OCI-LY7 (cell line): ENCODE data around the gene FBN3.

Experiments
- CTCF ChIP-seq: fragments of 200-600 bp; sonication (generic); conservative IDR thresholded peaks from 2 replicates; pipeline ENCODE4 v1.5.1; 2014; ENCODE audit warnings: mild to moderate bottlenecking, antibody characterized with exemption, low read length, moderate library complexity, mixed read lengths
- EZH2phosphoT487 ChIP-seq: fragments of 200-600 bp; sonication (generic); IDR thresholded peaks from 2 replicates; pipeline ENCODE4 v1.6.1; 2018; ENCODE audit warnings: low read depth, borderline replicate concordance, mild to moderate bottlenecking, mixed run types, antibody characterized with exemption, low read length, moderate library complexity, mixed read lengths

GRCh38 chr19:8111376-8111775 lies 38.0 kb downstream of the FBN3 start:
- TF ChIP-seq CTCF (no peak), EZH2phosphoT487 (no peak)
